Endothelial cell of umbilical vein (primary cell): Measurements from ENCODE around the gene SIPA1L3. TPM values are rescaled to one million over a fixed set of nuclear protein-coding genes. Genes with fewer than 3 reads are reported as not detected.

Experiments used
- BruUV-seq: library from RNA; stranded (reverse); fragments of 400-500 nt; replicated peaks from 2 replicates; lab custom pipeline; 2021; lab: Mats Ljungman, UMichigan
- CTCF ChIA-PET: fragments of 300-600, 350-600 bp; sonication (Branson Sonifier 250); formaldehyde crosslinking; loops from one replicate; lab custom pipeline; 2021; ENCODE audit warnings: antibody characterized with exemption, inconsistent platforms; lab: Charles Lee
- POLR2A ChIA-PET: fragments of 300-600, 350-600 bp; sonication (Branson Sonifier 250); formaldehyde crosslinking; loops from one replicate; lab custom pipeline; 2021; ENCODE audit warnings: antibody characterized with exemption, inconsistent platforms; lab: Charles Lee
- DNase-seq: peaks from one replicate; pipeline ENCODE4 v3.0.0-alpha.2; 2011; ENCODE audit warnings: low read depth, low spot score
- FAIRE-seq: peaks from 2 replicates; lab custom pipeline; 2011; peaks lifted over from hg19 to GRCh38; lab: Jason Lieb, UNC
- H2AFZ ChIP-seq: 2 replicates; pipeline ENCODE4 v1.6.0; 2012; ENCODE audit warnings: low read depth, low read length, control low read depth, inconsistent platforms
- H3K27ac ChIP-seq: 2 replicates; pipeline ENCODE4 v1.5.1; 2011; ENCODE audit warnings: low read depth, mild to moderate bottlenecking, control low read depth, low read length, moderate library complexity; ENCODE audit not compliant: insufficient read depth
- H3K27me3 ChIP-seq, 2 experiments: 2 replicates each; pipeline versions ENCODE4 v1.6.0 to v1.6.1; 2011; ENCODE audit warnings: low read length in 2 of 2, mixed read lengths in 1 of 2; ENCODE audit not compliant: control insufficient read depth in 2 of 2, insufficient read depth in 2 of 2
- H3K36me3 ChIP-seq, 2 experiments: 2 replicates in 1 of 2; 3 replicates in 1 of 2; pipeline ENCODE4 v1.5.1; 2011; ENCODE audit warnings: low read length in 2 of 2, mild to moderate bottlenecking in 1 of 2, moderate library complexity in 1 of 2; ENCODE audit not compliant: control insufficient read depth in 2 of 2, insufficient read depth in 2 of 2; ENCODE audit errors: extremely low read depth in 1 of 2
- H3K4me1 ChIP-seq: 3 replicates; pipeline ENCODE4 v1.5.1; 2011; ENCODE audit warnings: mild to moderate bottlenecking, low read length; ENCODE audit not compliant: control insufficient read depth, insufficient read depth; ENCODE audit errors: extremely low read depth
- H3K4me2 ChIP-seq: 2 replicates; pipeline ENCODE4 v1.6.1; 2011; ENCODE audit warnings: low read length, control low read depth, mixed read lengths; ENCODE audit not compliant: insufficient read depth
- H3K4me3 ChIP-seq, 3 experiments: fragments of 200-600 bp in 1 of 3; sonication (generic), shearing (Covaris generic) in 1 of 3; replicated peaks in 1 of 3; 2 replicates each; pipeline ENCODE4 v1.5.1; 2011 to 2016; ENCODE audit warnings: control low read depth in 3 of 3, low read length in 3 of 3, mild to moderate bottlenecking in 2 of 3, inconsistent platforms in 1 of 3, low read depth in 1 of 3, moderate library complexity in 1 of 3; ENCODE audit not compliant: insufficient read depth in 1 of 3
- H3K79me2 ChIP-seq: 2 replicates; pipeline ENCODE4 v1.6.0; 2012; ENCODE audit warnings: low read length, inconsistent platforms; ENCODE audit not compliant: control insufficient read depth, insufficient read depth
- H3K9ac ChIP-seq: replicated peaks from 2 replicates; pipeline ENCODE3; 2011; ENCODE audit warnings: low read length, control low read depth; ENCODE audit not compliant: insufficient read depth; ENCODE audit errors: extremely low read depth
- H3K9me1 ChIP-seq: replicated peaks from 3 replicates; pipeline ENCODE4 v1.6.0; 2011; ENCODE audit warnings: mild to moderate bottlenecking, low read length; ENCODE audit not compliant: control insufficient read depth, insufficient read depth; ENCODE audit errors: extremely low read depth
- H3K9me3 ChIP-seq: replicated peaks from 2 replicates; pipeline ENCODE4 v1.5.1; 2012; ENCODE audit warnings: low read length, inconsistent platforms; ENCODE audit not compliant: control insufficient read depth, insufficient read depth
- H4K20me1 ChIP-seq: replicated peaks from 2 replicates; pipeline ENCODE3; 2011; ENCODE audit warnings: mild to moderate bottlenecking, low read length; ENCODE audit not compliant: control insufficient read depth, insufficient read depth; ENCODE audit errors: extremely low read depth
- EZH2 ChIP-seq: IDR thresholded peaks from 2 replicates; pipeline ENCODE4 v1.6.1; 2012; ENCODE audit warnings: borderline replicate concordance, low read depth, mild to moderate bottlenecking, moderate library complexity, low read length, inconsistent platforms; ENCODE audit not compliant: severe bottlenecking
- FOS ChIP-seq: IDR thresholded peaks from 2 replicates; pipeline ENCODE4 v1.6.1; 2011; ENCODE audit warnings: mild to moderate bottlenecking, low read length, moderate library complexity, borderline replicate concordance; ENCODE audit not compliant: insufficient read depth
- GATA2 ChIP-seq: IDR thresholded peaks from 2 replicates; pipeline ENCODE4 v1.7.0; 2011; ENCODE audit warnings: low read depth, mild to moderate bottlenecking, moderate library complexity, mixed read lengths, low read length; ENCODE audit not compliant: insufficient read length, insufficient read depth
- JUN ChIP-seq: IDR thresholded peaks from 2 replicates; pipeline ENCODE4 v1.6.1; 2011; ENCODE audit warnings: borderline replicate concordance, low read depth; ENCODE audit not compliant: insufficient read length, insufficient read depth
- MYC ChIP-seq: IDR thresholded peaks from one replicate; pipeline ENCODE4 v1.6.1; 2011; ENCODE audit warnings: mild to moderate bottlenecking, low read depth, low read length
- POLR2A ChIP-seq: IDR thresholded peaks from 2 replicates; pipeline ENCODE4 v1.6.1; 2012; ENCODE audit warnings: low read depth, mild to moderate bottlenecking, control low read depth, low read length
- POLR2AphosphoS5 ChIP-seq: IDR thresholded peaks from 2 replicates; pipeline ENCODE4 v1.6.1; 2012; ENCODE audit warnings: low read depth, mild to moderate bottlenecking, control low read depth, low read length, moderate library complexity; ENCODE audit not compliant: insufficient read depth
- dilution Hi-C: fragments of 300-500 bp; cut with MboI; formaldehyde crosslinking; loops from one replicate; pipeline ENCODE4 v1.15.0; 2019; ENCODE audit warnings: low sequenced_read_pairs; ENCODE audit not compliant: extremely low pct_ligation_motif_present
- intact Hi-C: fragments of 100-400 bp; cut with micrococcal nuclease; formaldehyde crosslinking; loops from one replicate; pipeline ENCODE4 v1.10.0; 2022
- polyA plus RNA-seq, 4 experiments: library from polyadenylated mRNA; depleted of rRNA in 3 of 4; stranded (reverse) in 3 of 4; unstranded in 1 of 4; fragments of >200 nt; gene quantifications; 2 replicates each; pipeline versions ENCODE4 v1.2.1 to v1.2.3, GENCODE V29; 2011 to 2012; ENCODE audit warnings: missing spikeins in 1 of 4
- total RNA-seq: library from RNA; stranded (reverse); gene quantifications from 2 replicates; pipeline ENCODE4 v1.2.3, GENCODE V29; 2021
- TF ChIP-seq, protein P1 (sequence below): IDR thresholded peaks from 2 replicates; pipeline ENCODE4 v1.6.1; 2011; ENCODE audit not compliant: insufficient read depth, insufficient read length
- TF ChIP-seq, protein P2 (sequence below), 2 donors: IDR thresholded peaks; 1 replicate in 1 of 2; 2 replicates in 1 of 2; pipeline ENCODE4 v1.5.1; 2011; ENCODE audit warnings: low read length in 2 of 2, mild to moderate bottlenecking in 2 of 2, moderate library complexity in 2 of 2, control low read depth in 1 of 2, inconsistent platforms in 1 of 2, low read depth in 1 of 2; ENCODE audit not compliant: insufficient read depth in 1 of 2; ENCODE audit errors: extremely low read depth in 1 of 2

SIPA1L3 gene
- total and polyA plus RNA-seq, 2 donors (not counting 3 experiments of a cell fraction or from before 2014, with no cell fraction given), result 14.2 to 47.2 TPM

GRCh38 chr19:38062959-38063761 lies 156.2 kb downstream of the SIPA1L3 start:
- H3K27me3 ChIP-seq, result no peaks in the 10 kb centered on the region
- TF ChIP-seq JUN, result no peak
- TF ChIP-seq POLR2A, result no peak
- no peak for TF ChIP-seq POLR2AphosphoS5
- TF ChIP-seq, protein P1, sequence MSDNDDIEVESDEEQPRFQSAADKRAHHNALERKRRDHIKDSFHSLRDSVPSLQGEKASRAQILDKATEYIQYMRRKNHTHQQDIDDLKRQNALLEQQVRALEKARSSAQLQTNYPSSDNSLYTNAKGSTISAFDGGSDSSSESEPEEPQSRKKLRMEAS, result no peak
- no peak for TF ChIP-seq EZH2
- no peak for TF ChIP-seq GATA2
- TF ChIP-seq, protein P2, sequence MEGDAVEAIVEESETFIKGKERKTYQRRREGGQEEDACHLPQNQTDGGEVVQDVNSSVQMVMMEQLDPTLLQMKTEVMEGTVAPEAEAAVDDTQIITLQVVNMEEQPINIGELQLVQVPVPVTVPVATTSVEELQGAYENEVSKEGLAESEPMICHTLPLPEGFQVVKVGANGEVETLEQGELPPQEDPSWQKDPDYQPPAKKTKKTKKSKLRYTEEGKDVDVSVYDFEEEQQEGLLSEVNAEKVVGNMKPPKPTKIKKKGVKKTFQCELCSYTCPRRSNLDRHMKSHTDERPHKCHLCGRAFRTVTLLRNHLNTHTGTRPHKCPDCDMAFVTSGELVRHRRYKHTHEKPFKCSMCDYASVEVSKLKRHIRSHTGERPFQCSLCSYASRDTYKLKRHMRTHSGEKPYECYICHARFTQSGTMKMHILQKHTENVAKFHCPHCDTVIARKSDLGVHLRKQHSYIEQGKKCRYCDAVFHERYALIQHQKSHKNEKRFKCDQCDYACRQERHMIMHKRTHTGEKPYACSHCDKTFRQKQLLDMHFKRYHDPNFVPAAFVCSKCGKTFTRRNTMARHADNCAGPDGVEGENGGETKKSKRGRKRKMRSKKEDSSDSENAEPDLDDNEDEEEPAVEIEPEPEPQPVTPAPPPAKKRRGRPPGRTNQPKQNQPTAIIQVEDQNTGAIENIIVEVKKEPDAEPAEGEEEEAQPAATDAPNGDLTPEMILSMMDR (IDR thresholded peaks at IDR 0.05; ENCODE audit: extremely low read depth in 1 of 2, insufficient read depth in 1 of 2, low read depth in 1 of 2, low read length in 2 of 2), result no peak
- TF ChIP-seq MYC, result no peak
- TF ChIP-seq FOS, result no peak
- no peak overlapping the region for H3K27ac ChIP-seq
- FAIRE-seq (no peak), DNase-seq (no peak)
- no peak overlapping the region for H2AFZ ChIP-seq
- ChIA-PET POLR2A (no interaction called here), CTCF (interaction anchor here (1.1 kb wide), 1 partner anchor 161 kb away, joined by 3 read pairs; no protein-coding TSS in a partner anchor)
- intact Hi-C loops (no loop called here), dilution Hi-C loops (no loop called here)
- H3K4me1 ChIP-seq, result peaks cover 22% of the 10 kb centered on the region
- H3K36me3 ChIP-seq, result no peaks in the 10 kb centered on the region
- no peaks in the 10 kb centered on the region for H3K9me1 ChIP-seq
- H3K79me2 ChIP-seq, result peaks cover 6% of the 10 kb centered on the region
- no peaks in the 10 kb centered on the region for H4K20me1 ChIP-seq
- H3K4me3 ChIP-seq, result no peak overlapping the region
- no TSS peak for BruUV-seq
- no peak overlapping the region for H3K9ac ChIP-seq
- H3K9me3 ChIP-seq, result no peaks in the 10 kb centered on the region
- H3K4me2 ChIP-seq, result no peak overlapping the region
